ENCODE results near the gene HES4.

HES4 gene

DNA sequence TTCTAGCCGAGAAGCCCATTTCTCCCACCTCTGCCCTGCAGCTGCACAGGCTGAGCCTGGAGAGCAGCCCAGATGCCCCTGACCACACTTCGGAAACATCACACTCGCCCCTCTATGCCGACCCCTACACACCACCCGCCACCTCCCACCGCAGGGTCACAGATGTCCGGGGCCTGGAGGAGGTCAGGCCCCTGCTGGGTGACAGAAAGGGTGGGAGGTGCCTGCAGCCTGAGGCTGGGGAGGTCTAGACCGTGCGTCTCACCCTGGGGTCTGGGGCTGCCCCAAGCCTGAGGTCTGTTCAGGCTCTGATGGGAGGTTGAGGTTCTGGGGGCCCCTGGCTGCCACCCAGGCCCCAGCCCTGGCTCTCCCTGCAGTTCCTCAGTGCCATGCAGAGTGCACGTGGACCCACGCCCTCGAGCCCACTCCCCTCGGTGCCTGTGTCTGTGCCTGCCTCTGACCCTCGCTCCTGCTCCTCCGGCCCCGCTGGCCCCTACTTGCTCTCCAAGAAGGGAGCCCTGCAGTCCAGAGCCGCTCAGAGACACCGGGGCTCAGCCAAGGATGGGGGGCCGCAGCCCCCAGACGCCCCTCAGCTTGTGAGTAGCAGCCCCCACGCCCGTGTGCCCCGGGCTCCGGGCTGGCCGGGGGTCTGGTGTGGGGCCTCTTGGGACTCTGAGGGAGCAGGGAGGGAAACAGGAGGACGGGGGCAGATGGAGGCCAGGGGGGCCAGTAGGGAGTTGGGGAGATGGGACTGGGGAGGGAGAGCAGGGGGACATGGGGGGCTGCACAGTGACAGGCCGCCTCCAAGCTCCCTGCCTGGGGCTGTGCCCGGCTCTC is 26.2 kb downstream of the HES4 start:
- WGBS, 2 donors (ENCODE audit: extremely low coverage in 2 of 2, insufficient read length in 2 of 2, insufficient replicate concordance in 1 of 2), result no CpG with 5 or more reads among the region's 28 CpGs
- no peak overlapping the region for H2BK12ac ChIP-seq (ENCODE audit: low read length)

DNA sequence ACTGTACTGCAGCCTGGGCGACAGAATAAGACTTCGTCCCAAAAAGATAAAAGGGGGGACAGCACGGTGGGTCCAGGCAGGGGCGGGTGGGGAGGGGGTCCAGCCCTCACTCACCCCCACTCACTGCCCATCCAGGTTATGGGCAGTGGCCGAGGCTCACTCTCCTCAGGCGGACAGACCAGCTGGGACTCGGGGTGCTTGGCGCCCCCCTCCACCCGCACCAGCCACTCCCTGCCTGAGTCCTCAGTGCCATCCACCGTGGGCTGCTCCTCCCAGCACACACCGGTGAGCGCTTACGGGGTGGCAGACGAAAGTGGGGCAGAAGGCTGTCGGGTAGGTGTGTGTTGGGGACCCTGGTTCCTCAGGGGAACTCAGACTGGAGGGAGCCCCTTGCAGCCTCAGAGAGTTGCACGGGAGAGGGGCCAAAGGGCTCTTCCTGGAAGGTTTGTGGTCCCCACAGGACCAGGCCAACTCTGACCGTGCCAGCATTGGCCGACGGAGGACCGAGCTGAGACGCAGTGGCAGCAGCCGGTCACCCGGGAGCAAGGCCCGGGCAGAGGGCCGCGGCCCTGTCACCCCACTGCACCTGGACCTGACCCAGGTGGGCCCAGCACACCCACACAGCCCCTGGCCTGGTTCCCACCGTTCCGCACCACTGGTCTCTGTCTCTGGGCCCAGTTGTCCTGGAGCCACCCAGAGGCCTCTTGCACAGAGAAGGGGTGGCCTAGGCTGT is 27.0 kb downstream of the HES4 start:
- no peak overlapping the region for H2AFZ ChIP-seq (ENCODE audit: low read length)
- no peak overlapping the region for H4K91ac ChIP-seq (ENCODE audit: low read depth, low read length, poor library complexity)

More for the DNA sequence above, 26.2 kb downstream of the HES4 start:
- Histone ChIP-seq H3K79me1 (ENCODE audit: low read depth, low read length) (no peaks in the 10 kb centered on the region), H3K18ac (ENCODE audit: low read length) (no peak overlapping the region), H3K9ac (ENCODE audit: low read depth, low read length, poor library complexity) (peak overlapping the region; percentile 60), H3K9me3 (replicated peaks in 1 of 2; ENCODE audit: control insufficient read depth in 2 of 2, insufficient read depth in 1 of 2, low read depth in 1 of 2, low read length in 2 of 2) (peaks cover 0 to 6% of the 10 kb centered on the region in 2 donors), H2BK15ac (ENCODE audit: low read length) (peak overlapping the region; percentile 67), H3K36me3 (replicated peaks in 1 of 2; ENCODE audit: control insufficient read depth in 2 of 2, insufficient read depth in 2 of 2, low read length in 2 of 2) (peaks cover 0 to 2% of the 10 kb centered on the region in 2 donors), H4K91ac (ENCODE audit: low read depth, low read length, poor library complexity) (no peak overlapping the region), H2BK5ac (ENCODE audit: low read length) (no peak overlapping the region), H4K8ac (ENCODE audit: low read depth, low read length) (no peak overlapping the region), H3K27me3 (ENCODE audit: control insufficient read depth in 3 of 3, insufficient read depth in 3 of 3, low read depth in 1 of 3, low read length in 3 of 3) (peaks cover 5 to 73% (median 44%) of the 10 kb centered on the region in 3 experiments), H3K4me3 (ENCODE audit: low read length in 2 of 2) (no peak overlapping the region), H3K4me1 (ENCODE audit: control insufficient read depth in 2 of 2, insufficient read depth in 1 of 2, low read depth in 1 of 2, low read length in 2 of 2) (peaks cover 1 to 4% of the 10 kb centered on the region in 2 donors), H3K4me2 (ENCODE audit: insufficient read depth, low read length, poor library complexity, severe bottlenecking) (no peak overlapping the region), H2AK5ac (ENCODE audit: low read depth, low read length) (peak overlapping the region; percentile 90), H3K27ac (replicated peaks; ENCODE audit: low read length) (no peak overlapping the region), H3K4ac (ENCODE audit: low read length) (peak overlapping the region; percentile 76), H2AFZ (ENCODE audit: low read length) (no peak overlapping the region), H3K23ac (ENCODE audit: low read depth, low read length, poor library complexity) (no peak overlapping the region), H2BK120ac (ENCODE audit: low read depth, low read length) (peak overlapping the region; percentile 81), H3K14ac (ENCODE audit: low read length) (peak overlapping the region; percentile 56)
- DNase-seq (ENCODE audit: low spot score), result no peak

DNA sequence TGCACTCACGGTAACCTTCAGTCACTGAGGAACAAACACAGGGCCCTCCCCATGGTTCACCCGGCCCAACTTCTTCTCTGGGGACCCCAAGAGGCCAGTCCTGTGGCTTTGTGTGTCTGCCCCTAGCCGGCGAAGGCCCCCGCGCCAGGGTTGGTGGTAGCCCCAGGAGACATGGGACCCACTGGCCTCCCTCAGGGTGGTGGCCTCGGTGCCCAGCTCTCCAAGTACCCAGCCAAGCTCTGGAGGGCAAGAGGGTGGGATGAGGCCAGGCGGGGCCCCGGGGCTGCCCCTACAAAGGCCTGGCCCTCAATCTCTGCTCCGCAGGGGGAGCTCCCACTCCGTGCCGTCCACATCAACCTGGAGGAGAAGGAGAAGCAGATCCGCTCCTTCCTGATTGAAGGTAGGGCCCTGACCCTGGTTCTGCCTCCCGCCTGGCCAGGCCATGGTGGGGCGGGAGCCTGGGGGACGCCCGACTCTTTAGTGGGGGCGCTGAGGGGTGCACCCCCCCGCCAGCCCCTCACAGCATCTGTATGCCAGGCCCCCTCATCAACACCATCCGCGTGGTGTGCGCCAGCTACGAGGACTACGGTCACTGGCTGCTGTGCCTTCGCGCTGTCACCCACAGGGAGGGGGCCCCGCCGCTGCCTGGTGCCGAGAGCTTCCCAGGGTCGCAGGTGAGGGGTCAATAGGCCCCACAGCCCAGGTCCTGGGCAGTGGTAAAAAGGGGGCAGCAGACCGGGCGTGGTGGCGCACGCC is 28.0 kb downstream of the HES4 start:
- no peak overlapping the region for H2BK120ac ChIP-seq (ENCODE audit: low read depth, low read length)
- no peak overlapping the region for H2BK12ac ChIP-seq (ENCODE audit: low read length)
- no peak for DNase-seq (ENCODE audit: low spot score)
- H4K8ac ChIP-seq (ENCODE audit: low read depth, low read length), result no peak overlapping the region
- no peak overlapping the region for H3K27ac ChIP-seq (replicated peaks; ENCODE audit: low read length)
- no CpG with 5 or more reads among the region's 34 CpGs for WGBS, 2 donors (ENCODE audit: extremely low coverage in 2 of 2, insufficient read length in 2 of 2, insufficient replicate concordance in 1 of 2)
- H3K18ac ChIP-seq (ENCODE audit: low read length), result peak overlapping the region; percentile 38
- no peak overlapping the region for H3K4ac ChIP-seq (ENCODE audit: low read length)
- H3K36me3 ChIP-seq (replicated peaks in 1 of 2; ENCODE audit: control insufficient read depth in 2 of 2, insufficient read depth in 2 of 2, low read length in 2 of 2), result peaks cover 0 to 2% of the 10 kb centered on the region in 2 donors
- peaks cover 3 to 6% of the 10 kb centered on the region in 2 donors for H3K4me1 ChIP-seq (ENCODE audit: control insufficient read depth in 2 of 2, insufficient read depth in 1 of 2, low read depth in 1 of 2, low read length in 2 of 2)
- H3K23ac ChIP-seq (ENCODE audit: low read depth, low read length, poor library complexity), result peak overlapping the region; percentile 65
- H3K4me3 ChIP-seq (ENCODE audit: low read length in 2 of 2), result no peak overlapping the region
- H3K4me2 ChIP-seq (ENCODE audit: insufficient read depth, low read length, poor library complexity, severe bottlenecking), result no peak overlapping the region
- H2AK5ac ChIP-seq (ENCODE audit: low read depth, low read length), result peak overlapping the region; percentile 94
- no peak overlapping the region for H2BK5ac ChIP-seq (ENCODE audit: low read length)
- no peaks in the 10 kb centered on the region for H3K79me1 ChIP-seq (ENCODE audit: low read depth, low read length)
- no peak overlapping the region for H2AFZ ChIP-seq (ENCODE audit: low read length)
- peaks cover 0 to 6% of the 10 kb centered on the region in 2 donors for H3K9me3 ChIP-seq (replicated peaks in 1 of 2; ENCODE audit: control insufficient read depth in 2 of 2, insufficient read depth in 1 of 2, low read depth in 1 of 2, low read length in 2 of 2)
- no peak overlapping the region for H3K9ac ChIP-seq (ENCODE audit: low read depth, low read length, poor library complexity)
- peak overlapping the region; percentile 82 for H3K14ac ChIP-seq (ENCODE audit: low read length)
- peaks cover 11 to 91% (median 61%) of the 10 kb centered on the region in 3 experiments for H3K27me3 ChIP-seq (ENCODE audit: control insufficient read depth in 3 of 3, insufficient read depth in 3 of 3, low read depth in 1 of 3, low read length in 3 of 3)
- no peak overlapping the region for H4K91ac ChIP-seq (ENCODE audit: low read depth, low read length, poor library complexity)
- H2BK15ac ChIP-seq (ENCODE audit: low read length), result no peak overlapping the region

More for the DNA sequence above, 27.0 kb downstream of the HES4 start:
- no peak for DNase-seq (ENCODE audit: low spot score)
- no peak overlapping the region for H2BK12ac ChIP-seq (ENCODE audit: low read length)
- H3K9me3 ChIP-seq (replicated peaks in 1 of 2; ENCODE audit: control insufficient read depth in 2 of 2, insufficient read depth in 1 of 2, low read depth in 1 of 2, low read length in 2 of 2), result peaks cover 0 to 6% of the 10 kb centered on the region in 2 donors
- no peak overlapping the region for H3K14ac ChIP-seq (ENCODE audit: low read length)
- H3K4ac ChIP-seq (ENCODE audit: low read length), result peak overlapping the region; percentile 76
- H2AK5ac ChIP-seq (ENCODE audit: low read depth, low read length), result peak overlapping the region; percentile 90
- H3K23ac ChIP-seq (ENCODE audit: low read depth, low read length, poor library complexity), result no peak overlapping the region
- no peak overlapping the region for H3K4me3 ChIP-seq (ENCODE audit: low read length in 2 of 2)
- peaks cover 1 to 4% of the 10 kb centered on the region in 2 donors for H3K4me1 ChIP-seq (ENCODE audit: control insufficient read depth in 2 of 2, insufficient read depth in 1 of 2, low read depth in 1 of 2, low read length in 2 of 2)
- H2BK15ac ChIP-seq (ENCODE audit: low read length), result peak overlapping the region; percentile 75
- H3K36me3 ChIP-seq (replicated peaks in 1 of 2; ENCODE audit: control insufficient read depth in 2 of 2, insufficient read depth in 2 of 2, low read length in 2 of 2), result peaks cover 0 to 2% of the 10 kb centered on the region in 2 donors
- no peak overlapping the region for H3K4me2 ChIP-seq (ENCODE audit: insufficient read depth, low read length, poor library complexity, severe bottlenecking)
- H3K79me1 ChIP-seq (ENCODE audit: low read depth, low read length), result no peaks in the 10 kb centered on the region
- WGBS, 2 donors (ENCODE audit: extremely low coverage in 2 of 2, insufficient read length in 2 of 2, insufficient replicate concordance in 1 of 2), result no CpG with 5 or more reads among the region's 28 CpGs
- H3K9ac ChIP-seq (ENCODE audit: low read depth, low read length, poor library complexity), result peak overlapping the region; percentile 60
- peak overlapping the region; percentile 81 for H2BK120ac ChIP-seq (ENCODE audit: low read depth, low read length)
- no peak overlapping the region for H3K27ac ChIP-seq (replicated peaks; ENCODE audit: low read length)
- peak overlapping the region; percentile 48 for H3K18ac ChIP-seq (ENCODE audit: low read length)
- no peak overlapping the region for H2BK5ac ChIP-seq (ENCODE audit: low read length)
- H3K27me3 ChIP-seq (ENCODE audit: control insufficient read depth in 3 of 3, insufficient read depth in 3 of 3, low read depth in 1 of 3, low read length in 3 of 3), result peaks cover 7 to 81% (median 51%) of the 10 kb centered on the region in 3 experiments
- H4K8ac ChIP-seq (ENCODE audit: low read depth, low read length), result no peak overlapping the region

Measured in neuronal stem cell (in vitro differentiated cells).